Neuron (in vitro differentiated cells): ENCODE data around the gene CLHC1.
"Not testable (repeated sequence)": the region's sequence is repeated elsewhere in the genome, so short reads cannot be mapped to it uniquely, and the experiment has no call there.

Experiments used
- H2AFZ ChIP-seq: one replicate; pipeline ENCODE4 v1.6.1; 2013; ENCODE audit warnings: low read depth, mild to moderate bottlenecking, inconsistent platforms, low read length, moderate library complexity
- H3K27me3 ChIP-seq: one replicate; pipeline ENCODE4 v1.6.1; 2013; ENCODE audit warnings: low read length; ENCODE audit not compliant: insufficient read depth
- H3K36me3 ChIP-seq: one replicate; pipeline ENCODE4 v1.6.1; 2013; ENCODE audit warnings: low read length; ENCODE audit not compliant: insufficient read depth
- H3K4me1 ChIP-seq: one replicate; pipeline ENCODE4 v1.6.1; 2013; ENCODE audit warnings: low read length; ENCODE audit not compliant: insufficient read depth
- H3K4me3 ChIP-seq: 2 replicates; pipeline ENCODE4 v1.5.1; 2013; ENCODE audit warnings: mild to moderate bottlenecking, low read length, moderate library complexity
- H3K9me3 ChIP-seq: one replicate; pipeline ENCODE4 v1.6.1; 2013; ENCODE audit warnings: low read length

CLHC1 gene

DNA sequence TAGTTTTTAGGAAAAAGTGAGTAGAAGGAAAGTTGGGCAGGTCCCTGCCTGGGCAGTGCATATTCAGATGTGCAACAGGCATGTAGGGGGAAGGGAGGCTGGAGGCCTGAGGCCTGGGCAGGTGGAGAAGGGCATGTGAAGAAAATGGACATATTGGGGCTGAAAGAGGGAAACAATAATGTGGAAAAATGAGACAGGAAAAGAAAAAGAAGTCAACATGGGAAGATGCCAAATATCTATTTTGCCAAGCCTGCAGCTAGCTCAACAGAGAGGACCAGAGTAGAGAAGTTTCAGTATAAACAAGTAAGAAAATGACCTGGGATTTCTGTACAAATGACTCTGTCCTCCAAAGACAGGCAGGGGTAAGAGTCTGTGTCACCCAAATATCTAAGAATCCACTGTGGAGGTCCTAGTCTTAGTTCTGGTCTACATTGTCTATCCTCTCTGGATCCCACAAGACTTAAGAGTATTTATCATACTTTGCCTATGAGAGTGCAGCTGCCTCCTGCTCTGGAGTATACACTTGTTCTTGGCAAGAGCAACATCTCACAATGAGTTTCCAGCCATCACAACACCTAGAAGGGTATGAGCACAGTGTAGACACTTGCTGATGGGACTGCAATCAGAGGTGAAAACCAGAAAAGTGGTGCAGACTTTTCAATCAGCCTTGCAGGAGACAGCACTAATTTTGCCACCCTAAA lies 80.2 kb downstream of the CLHC1 start:
- Histone ChIP-seq H3K9me3 (no peaks in the 10 kb centered on the region), H2AFZ (no peak overlapping the region), H3K4me1 (peaks cover 48% of the 10 kb centered on the region)

GRCh38 chr2:55150834-55151233 lies 81.3 kb downstream of the CLHC1 start:
- H3K36me3 ChIP-seq = no peaks in the 10 kb centered on the region
- peaks cover 41% of the 10 kb centered on the region for H3K4me1 ChIP-seq
- no peaks in the 10 kb centered on the region for H3K27me3 ChIP-seq

More for the DNA sequence above, 80.2 kb downstream of the CLHC1 start:
- H3K4me3 ChIP-seq = no peak overlapping the region
- no peaks in the 10 kb centered on the region for H3K27me3 ChIP-seq
- H3K36me3 ChIP-seq = no peaks in the 10 kb centered on the region

DNA sequence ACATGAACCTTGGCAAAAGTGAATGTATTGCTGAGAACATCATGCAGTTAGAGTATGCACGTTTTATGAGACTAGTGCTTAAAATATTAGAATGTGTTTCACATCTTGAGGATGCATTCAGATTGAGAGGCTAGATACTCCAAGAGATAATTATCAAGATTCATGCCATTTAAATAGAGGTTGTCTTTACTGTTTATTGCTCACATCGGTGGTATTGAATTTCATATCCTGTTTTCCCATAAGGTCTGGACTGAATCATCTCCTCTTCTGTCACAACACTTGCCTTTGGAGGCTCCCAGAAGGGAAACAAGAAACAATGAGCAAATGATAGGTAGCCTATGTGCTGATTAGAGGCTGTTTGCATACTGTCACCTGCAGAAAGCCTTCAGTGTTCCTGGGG lies 83.8 kb downstream of the CLHC1 start:
- no peak overlapping the region for H2AFZ ChIP-seq
- H3K27me3 ChIP-seq = no peaks in the 10 kb centered on the region
- no peaks in the 10 kb centered on the region for H3K9me3 ChIP-seq
- H3K4me1 ChIP-seq = peaks cover 16% of the 10 kb centered on the region
- no peaks in the 10 kb centered on the region for H3K36me3 ChIP-seq
- H3K4me3 ChIP-seq = no peak overlapping the region

More at GRCh38 chr2:55150834-55151233, 81.3 kb downstream of the CLHC1 start:
- no peak overlapping the region for H2AFZ ChIP-seq
- no peaks in the 10 kb centered on the region for H3K9me3 ChIP-seq
- no peak overlapping the region for H3K4me3 ChIP-seq

DNA sequence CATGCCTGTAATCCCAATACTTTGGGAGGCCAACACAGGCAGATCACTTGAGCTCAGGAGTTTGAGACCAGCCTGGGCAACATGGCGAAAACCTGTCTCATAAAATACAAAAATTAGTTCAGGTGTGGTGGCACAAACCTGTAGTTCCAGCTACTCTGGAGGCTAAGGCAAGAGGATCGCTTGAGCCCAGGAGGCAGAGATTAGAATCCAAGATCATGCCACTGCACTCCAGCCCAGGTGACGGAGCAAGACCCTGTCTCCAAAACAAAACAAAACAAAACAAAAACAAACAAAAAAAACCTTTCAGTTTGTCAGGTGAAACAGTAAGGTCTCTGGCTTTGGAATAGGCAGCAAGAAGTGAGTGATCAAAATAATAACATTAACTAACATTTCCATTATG lies 84.6 kb downstream of the CLHC1 start:
- no peaks in the 10 kb centered on the region for H3K9me3 ChIP-seq
- H2AFZ ChIP-seq = no peak overlapping the region
- peaks cover 9% of the 10 kb centered on the region for H3K4me1 ChIP-seq
- no peaks in the 10 kb centered on the region for H3K27me3 ChIP-seq
- no peaks in the 10 kb centered on the region for H3K36me3 ChIP-seq
- no peak overlapping the region for H3K4me3 ChIP-seq

GRCh38 chr2:55147041-55147440 lies 85.1 kb downstream of the CLHC1 start:
- no peaks in the 10 kb centered on the region for H3K36me3 ChIP-seq
- H3K27me3 ChIP-seq = no peaks in the 10 kb centered on the region
- H3K4me1 ChIP-seq = peaks cover 4% of the 10 kb centered on the region
- H3K4me3 ChIP-seq = no peak overlapping the region
- no peaks in the 10 kb centered on the region for H3K9me3 ChIP-seq
- no peak overlapping the region for H2AFZ ChIP-seq

DNA sequence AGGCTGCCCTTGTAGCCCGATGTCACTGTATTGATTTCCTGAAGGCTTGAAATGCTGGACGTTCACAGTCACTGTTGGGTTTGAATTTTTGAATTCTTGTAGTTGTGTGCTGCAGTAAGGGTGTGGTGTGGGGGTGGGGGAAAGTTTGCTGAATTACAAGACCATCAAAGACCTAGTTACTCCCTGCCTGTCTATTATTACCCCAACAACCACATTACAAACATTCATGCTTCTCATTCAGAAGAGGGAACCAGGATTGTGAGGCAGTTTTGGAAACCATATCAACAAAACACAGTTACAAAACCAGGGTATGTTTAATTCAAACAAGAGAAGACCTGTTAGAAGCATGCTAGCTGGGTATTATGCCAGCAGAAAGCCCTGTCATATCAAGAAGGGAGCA lies 85.8 kb downstream of the CLHC1 start:
- H3K4me3 ChIP-seq = no peak overlapping the region
- H3K27me3 ChIP-seq = no peaks in the 10 kb centered on the region
- no peaks in the 10 kb centered on the region for H3K36me3 ChIP-seq
- peaks cover 4% of the 10 kb centered on the region for H3K4me1 ChIP-seq
- no peaks in the 10 kb centered on the region for H3K9me3 ChIP-seq
- H2AFZ ChIP-seq = no peak overlapping the region

DNA sequence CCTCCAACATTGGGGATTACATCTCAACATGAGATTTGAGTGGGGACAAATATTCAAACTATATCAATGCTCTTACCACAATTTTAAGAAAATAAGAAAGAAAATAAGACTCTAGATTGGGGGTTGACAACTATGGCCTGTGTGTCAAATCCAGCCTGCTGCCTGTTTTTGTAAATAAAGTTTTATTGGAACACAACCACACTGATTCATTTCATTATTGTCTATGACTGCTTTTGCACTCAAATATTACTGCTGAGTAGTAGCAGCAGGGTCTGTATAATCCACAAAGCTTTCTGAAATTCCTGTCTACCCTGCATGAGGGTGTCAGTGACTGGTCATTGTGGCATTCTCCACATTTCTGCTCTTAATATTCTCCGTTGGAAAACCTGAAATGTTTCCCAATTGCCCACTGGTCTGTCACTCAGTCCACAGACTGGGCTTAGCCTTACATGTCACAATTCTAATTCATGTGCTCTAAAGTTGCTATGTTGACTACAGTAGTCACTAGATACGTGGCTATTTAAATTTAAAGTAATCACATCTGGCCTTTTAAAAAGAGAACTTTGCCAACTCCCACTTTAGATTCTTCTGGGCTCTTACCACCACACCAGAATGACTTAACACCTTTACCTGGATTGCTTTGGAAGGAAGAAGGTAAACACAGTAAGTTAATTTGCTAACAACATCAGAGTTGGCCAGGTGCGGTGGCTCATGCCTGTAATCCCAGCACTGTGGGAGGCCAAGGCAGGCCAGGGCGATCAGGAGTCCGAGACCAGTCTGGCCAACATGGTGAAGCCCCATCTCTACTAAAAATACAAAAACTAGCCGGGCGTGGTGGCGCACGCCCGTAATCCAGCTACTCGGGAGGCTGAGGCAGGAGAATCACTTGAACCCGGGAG lies 86.9 kb downstream of the CLHC1 start:
- Histone ChIP-seq H3K4me3 (no peak overlapping the region), H2AFZ (no peak overlapping the region), H3K9me3 (no peaks in the 10 kb centered on the region), H3K27me3 (no peaks in the 10 kb centered on the region), H3K4me1 (peaks cover 4% of the 10 kb centered on the region), H3K36me3 (no peaks in the 10 kb centered on the region)

DNA sequence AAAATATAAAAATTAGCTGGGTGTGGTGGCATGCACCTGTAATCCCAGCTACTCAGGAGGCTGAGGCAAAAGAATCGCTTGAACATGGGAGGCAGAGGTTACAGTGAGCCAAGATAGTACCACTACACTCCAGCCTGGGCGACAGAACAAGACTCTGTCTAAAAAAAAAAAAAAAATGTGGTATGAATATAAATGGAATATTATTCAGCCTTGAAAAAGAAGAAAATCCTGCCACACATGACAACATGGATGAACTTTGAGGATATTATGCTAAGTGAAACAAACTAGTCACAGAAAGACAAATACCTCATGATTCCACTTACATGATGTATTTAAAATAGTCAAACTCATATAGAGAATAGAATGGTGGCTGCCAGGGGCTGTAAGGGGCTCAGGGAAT lies 88.4 kb downstream of the CLHC1 start:
- not testable (repeated sequence) for H3K27me3 ChIP-seq, H2AFZ ChIP-seq, H3K4me3 ChIP-seq, H3K36me3 ChIP-seq, H3K9me3 ChIP-seq
- peaks cover 11% of the 10 kb centered on the region for H3K4me1 ChIP-seq

GRCh38 chr2:55142518-55142917 lies 89.6 kb downstream of the CLHC1 start:
- Histone ChIP-seq H3K4me1 (peaks cover 23% of the 10 kb centered on the region), H3K9me3 (no peaks in the 10 kb centered on the region), H2AFZ (no peak overlapping the region), H3K4me3 (no peak overlapping the region), H3K36me3 (no peaks in the 10 kb centered on the region), H3K27me3 (no peaks in the 10 kb centered on the region)

DNA sequence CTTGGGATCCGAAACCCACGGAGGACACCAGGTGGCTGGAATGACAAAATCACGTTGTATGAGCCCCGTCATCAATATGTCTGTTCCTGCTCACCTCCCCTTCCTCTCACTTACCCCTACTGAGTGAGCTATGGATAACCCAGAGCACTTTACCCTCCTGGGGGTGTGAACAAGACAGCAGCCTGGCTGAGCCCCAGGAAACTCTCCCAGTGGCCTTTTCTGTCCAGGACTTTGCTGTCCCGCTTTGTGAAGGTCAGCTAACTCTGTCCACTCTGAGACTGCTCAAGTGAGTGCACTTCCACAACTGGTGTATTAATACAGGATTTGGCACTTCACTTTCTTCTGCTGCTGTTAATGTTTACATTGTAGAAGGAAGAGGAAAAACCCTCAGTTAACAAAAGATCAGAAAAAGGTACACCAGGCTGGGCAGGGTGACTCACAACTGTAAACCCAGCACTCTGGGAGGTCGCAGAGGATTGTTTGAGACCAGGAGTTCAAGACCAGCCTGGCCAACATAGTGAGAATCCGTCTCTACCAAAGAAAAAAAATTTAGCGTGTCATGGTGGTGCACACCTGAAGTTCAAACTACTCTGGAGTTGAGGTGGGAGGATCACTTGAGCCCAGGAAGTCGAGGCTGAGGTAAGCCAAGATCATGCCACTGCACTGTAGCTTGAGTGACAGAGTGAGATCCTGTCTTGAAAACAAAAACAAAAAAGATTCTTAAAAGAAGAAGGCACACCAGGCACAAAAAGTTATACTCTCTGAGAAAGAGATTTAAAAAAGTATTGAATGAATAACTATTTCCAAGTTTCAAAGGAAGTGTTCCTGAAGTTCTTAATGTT lies 90.3 kb downstream of the CLHC1 start:
- Histone ChIP-seq H3K4me1 (peaks cover 30% of the 10 kb centered on the region), H3K4me3 (no peak overlapping the region), H3K27me3 (no peaks in the 10 kb centered on the region), H3K36me3 (no peaks in the 10 kb centered on the region), H2AFZ (no peak overlapping the region), H3K9me3 (no peaks in the 10 kb centered on the region)

DNA sequence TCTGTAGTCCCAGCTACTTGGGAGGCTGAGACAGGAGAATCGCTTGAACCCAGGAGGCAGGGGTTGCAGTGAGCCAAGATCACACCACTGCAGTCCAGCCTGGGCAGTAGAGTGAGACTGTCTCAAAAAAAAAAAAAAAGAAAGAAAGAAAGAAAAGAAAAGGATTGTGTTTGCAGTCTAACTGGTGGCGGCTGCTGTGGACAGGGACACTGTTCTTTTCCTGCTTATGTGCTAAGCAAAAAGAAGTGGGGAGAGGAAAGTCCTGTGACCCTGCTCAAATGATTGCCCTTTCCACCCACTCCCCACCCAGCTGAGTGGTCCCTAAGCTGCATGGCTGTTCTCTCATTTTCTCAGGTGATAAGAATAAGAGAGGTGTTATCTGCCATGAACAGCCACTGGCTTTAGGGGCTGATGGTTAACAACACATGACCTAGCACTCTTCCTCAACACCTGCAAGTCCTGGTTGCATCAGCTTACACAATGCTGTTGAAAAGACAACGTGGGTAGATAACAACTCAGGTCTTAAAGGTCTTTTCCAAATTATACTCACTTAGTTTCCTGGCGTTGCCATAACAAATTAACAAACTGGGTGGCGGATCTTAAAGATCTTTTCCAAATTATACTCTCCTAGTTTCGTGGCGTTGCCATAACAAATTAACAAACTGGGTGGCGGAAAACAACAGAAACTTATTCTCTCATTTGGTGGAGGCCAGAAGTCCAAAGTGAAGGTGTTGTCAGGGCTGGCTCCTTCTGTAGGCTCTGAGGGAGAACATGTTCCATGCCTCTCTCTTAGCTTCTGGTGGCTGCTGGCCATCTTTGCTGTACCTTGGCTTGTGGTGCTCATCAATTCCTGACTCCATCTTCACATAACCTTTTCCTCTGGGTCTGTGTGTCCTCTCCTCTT lies 91.5 kb downstream of the CLHC1 start:
- no peak overlapping the region for H3K4me3 ChIP-seq
- H3K36me3 ChIP-seq = no peaks in the 10 kb centered on the region
- no peaks in the 10 kb centered on the region for H3K9me3 ChIP-seq
- H3K4me1 ChIP-seq = peaks cover 35% of the 10 kb centered on the region
- no peaks in the 10 kb centered on the region for H3K27me3 ChIP-seq
- H2AFZ ChIP-seq = no peak overlapping the region

DNA sequence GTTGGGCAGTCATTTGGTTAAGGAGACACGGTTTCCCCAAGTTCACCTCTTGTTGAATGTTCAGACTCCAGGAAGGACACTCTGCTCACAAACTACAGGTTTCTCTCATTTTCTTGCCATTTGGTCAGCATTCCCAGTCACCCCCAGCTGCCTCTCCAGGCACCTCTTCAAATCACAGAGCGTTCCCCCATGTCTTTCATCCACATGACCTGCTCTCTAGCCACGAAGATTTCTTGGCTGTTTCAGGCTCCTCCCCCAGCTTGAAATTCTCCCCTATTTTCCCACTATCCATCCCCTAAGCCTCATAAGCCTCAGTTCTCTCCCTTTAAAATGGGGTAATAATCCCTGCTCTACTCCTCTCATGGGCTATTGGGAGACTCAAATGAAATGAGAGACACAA lies 92.8 kb downstream of the CLHC1 start:
- Histone ChIP-seq H3K4me1 (peaks cover 42% of the 10 kb centered on the region), H2AFZ (no peak overlapping the region), H3K36me3 (no peaks in the 10 kb centered on the region)

More for the DNA sequence above, 92.8 kb downstream of the CLHC1 start:
- Histone ChIP-seq H3K9me3 (no peaks in the 10 kb centered on the region), H3K4me3 (no peak overlapping the region), H3K27me3 (no peaks in the 10 kb centered on the region)
